D341Med (cell line): Measurements from ENCODE around the gene CABCOCO1.

Experiments used
- DNase-seq: peaks from one replicate; pipeline ENCODE4 v3.0.0; 2012; ENCODE audit warnings: low spot score

The CABCOCO1 gene

DNA sequence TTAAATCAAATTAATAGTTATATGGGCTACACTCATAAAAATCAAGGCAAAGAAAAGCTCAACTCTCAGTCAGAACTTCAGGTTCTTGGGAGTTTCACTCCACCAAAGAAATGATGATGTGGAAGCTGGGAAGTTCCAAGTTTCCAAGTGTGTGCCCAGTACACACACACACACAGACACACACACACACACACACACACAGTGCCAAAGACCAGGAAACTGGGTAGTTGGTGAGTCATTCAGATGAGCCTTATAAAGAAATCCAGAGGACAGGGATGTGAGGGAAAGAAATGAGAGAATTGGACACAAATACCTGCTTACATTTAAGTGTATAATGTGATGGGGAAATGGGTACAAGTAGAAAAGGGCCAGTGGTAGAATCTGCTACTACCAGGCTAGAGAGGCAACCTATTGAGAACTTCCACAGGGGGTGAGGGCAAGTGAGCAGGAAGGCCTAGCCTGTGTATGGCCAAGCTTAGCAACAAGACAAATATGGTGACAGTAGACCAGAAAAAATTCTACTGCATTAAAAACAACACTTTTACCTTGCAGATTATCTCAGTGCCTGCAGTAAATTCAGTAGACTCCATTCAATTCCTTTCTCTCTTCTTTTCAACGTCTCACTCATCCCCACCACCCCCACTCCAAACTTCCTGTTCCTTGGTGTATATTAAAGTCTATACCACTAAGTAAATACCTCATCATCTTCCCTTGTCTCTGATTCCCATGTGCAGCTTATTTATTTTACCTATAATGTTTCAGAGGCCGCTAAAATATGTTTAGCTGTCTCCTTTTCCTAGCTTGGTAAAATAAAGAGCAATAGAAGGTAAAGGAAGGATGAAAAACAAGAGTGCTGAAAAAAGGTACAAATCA lies 95.0 kb downstream of the CABCOCO1 start:
- DNase-seq = no peak

DNA sequence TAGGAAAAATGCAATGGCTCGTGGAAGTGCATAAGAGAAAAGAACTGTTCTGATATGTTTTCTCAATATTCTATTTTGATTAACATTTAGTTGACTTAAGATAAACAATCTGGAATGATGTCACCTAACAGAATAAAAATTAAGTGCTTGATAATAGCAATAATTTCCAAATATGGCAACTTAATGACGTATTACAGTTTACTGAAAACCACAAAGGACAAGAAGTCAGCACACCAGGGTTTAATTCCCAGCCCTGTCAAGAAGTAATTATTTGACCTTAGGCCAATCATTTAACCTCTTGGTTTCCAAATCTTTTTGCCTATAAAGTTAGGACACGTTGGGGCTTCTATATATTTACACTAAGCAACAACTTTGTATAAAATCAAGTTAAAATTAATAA lies 95.7 kb downstream of the CABCOCO1 start:
- DNase-seq = no peak

DNA sequence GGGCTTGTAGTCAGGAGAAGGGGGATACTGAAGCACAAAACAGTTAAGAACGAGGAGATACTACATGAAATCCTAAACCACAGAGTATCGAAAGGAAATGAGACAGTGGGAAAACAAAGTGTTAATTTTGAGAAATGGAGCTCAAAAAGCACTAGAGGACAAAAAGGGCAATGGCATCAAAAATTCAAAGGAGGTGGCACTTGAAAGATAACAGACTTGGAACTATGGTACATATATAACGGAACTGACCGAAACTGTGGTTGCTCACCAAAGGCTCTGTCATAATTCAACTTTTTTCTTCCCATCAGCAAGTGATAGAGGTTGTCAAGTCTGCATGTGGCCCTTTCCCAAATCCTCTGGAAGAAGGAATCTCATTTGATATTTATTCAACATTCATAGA lies 97.0 kb downstream of the CABCOCO1 start:
- DNase-seq = no peak

- DNase-seq = no peak
Observed at GRCh38 chr10:61760943-61761824, 98.5 kb downstream of the CABCOCO1 start.

GRCh38 chr10:61761825-61762217 lies 99.1 kb downstream of the CABCOCO1 start:
- no peak for DNase-seq

DNA sequence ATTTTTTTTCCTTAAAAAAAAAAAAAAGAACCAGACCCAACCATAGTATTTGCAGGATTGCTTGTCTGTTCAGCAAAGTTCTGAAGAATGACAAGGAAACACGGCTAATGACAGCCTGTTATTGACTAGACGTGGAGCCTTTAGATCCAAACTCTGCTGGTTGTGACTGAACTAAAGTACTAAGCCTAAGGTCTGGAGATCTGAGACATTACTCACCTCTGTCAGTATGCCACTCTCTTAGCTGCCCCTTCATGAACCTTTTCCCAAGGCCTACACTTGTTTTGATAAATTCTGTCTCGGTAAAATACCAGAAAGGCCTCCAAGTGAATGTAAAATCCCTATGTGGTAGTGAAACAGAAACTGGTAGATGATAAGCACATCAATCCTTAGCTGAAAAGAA lies 101.0 kb downstream of the CABCOCO1 start:
- DNase-seq = no peak

GRCh38 chr10:61764486-61764885 lies 101.8 kb downstream of the CABCOCO1 start:
- no peak for DNase-seq

DNA sequence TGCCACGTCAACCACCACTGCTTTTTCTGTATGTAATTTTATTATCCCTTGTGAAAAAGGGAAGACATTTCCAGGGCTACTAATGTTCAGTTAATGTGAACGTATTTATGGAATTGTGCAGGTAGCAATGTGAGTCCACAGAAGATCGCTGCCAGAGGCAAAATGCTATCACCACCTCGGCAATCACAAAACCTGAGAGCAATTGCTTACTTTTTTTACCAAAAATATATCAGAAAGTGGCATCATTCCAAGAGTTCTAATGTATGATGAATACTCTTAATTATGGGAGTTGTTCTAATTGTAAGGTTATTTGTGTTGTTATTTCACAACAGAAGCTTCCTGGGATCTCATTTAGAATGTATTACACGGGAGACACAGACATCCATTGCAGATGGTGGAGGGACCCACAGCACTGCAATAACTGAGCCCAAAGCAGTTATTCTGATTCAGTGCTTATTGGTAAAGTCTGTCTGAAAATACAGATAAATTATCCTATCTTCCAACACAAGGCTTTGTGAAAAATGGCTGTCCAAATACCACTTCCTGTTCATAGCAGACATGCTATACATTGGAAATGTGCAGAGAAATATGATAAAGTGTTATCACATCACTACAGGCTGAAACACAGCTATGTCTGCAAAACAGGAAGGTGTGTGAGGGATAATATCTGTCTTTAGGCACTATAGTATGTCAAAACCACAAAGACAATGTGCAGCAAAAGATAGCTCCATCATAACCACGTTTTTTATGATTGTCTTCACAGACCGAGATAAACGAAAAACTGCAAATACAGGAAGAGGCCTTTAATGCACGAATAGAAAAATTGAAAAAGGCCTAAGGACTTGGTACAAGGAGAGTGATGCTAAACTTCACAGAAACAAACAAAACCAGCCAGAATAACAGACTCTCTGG lies 102.7 kb downstream of the CABCOCO1 start:
- no peak for DNase-seq

DNA sequence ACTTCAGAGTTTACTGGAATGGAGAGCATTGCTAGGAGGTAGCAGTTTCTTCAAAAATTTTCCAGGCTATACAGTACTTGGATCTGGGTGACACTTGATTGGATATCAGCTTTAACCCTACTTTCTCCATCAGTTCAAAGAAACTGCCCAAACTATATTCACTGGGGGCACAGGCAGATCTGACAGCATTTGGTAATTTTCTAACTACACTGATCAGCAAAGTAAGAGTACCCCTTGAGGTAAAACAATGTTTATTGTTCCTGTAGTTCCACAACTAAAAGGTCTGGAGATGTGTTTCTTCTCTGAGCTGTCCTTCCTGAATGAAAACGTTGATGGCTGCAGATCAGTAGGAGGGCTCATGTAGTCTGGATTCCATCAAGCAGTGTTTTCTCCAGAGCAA lies 104.2 kb downstream of the CABCOCO1 start:
- no peak for DNase-seq

GRCh38 chr10:61774031-61774430 lies 111.3 kb downstream of the CABCOCO1 start:
- DNase-seq = no peak

GRCh38 chr10:61775111-61775510 lies 112.4 kb downstream of the CABCOCO1 start:
- no peak for DNase-seq

DNA sequence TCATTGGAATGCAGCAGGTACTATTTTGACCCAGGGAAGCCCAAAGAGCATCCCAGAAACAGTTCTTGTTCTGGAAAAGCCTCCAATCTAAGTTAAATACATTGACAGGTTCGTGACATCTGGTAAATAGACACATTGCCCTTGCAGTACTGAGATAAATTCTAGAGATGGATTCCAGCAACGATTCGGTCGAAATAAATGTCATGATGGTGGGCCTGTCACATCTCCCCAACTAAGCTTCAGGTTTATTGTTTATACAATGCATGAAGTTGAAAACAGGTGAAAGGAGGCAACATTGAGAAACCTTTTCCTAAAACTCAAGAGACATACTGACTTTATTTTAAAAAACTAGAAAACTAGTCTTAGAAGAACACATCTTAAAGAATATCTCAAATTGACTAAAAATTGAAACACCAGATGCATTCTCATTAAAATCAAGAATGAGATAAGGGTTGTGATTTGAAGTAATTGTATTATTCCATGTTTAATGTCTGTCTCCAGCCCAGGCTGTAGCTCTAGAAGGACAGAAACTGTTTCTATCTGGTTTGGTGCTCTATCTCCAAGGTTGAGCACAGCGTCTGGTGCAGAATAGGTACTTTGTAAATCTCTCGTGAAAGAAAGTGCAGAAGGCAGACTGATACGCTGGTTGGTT lies 114.0 kb downstream of the CABCOCO1 start:
- DNase-seq = no peak

DNA sequence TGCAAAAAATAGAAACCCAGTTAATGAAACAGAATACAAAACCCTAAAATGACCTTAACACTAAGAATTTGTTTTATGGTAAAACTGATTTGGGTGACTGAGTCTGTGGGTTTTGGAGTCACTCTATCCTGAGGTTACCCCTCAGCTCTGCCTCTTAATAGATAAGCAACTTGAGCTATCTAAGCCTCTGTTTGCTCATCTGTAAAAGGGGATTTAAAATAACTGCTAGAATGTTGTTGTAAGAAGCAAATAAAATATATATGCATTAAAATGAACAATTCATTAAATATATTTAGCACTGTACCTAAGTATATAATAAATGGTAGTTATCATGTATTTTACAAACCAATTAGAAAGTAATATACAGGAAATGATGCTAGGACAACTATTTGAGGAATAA lies 115.4 kb downstream of the CABCOCO1 start:
- DNase-seq = no peak

- DNase-seq = no peak
Observed at GRCh38 chr10:61779276-61779675, 116.5 kb downstream of the CABCOCO1 start.

- DNase-seq = no peak
Observed at GRCh38 chr10:61779950-61780659, 117.4 kb downstream of the CABCOCO1 start.

DNA sequence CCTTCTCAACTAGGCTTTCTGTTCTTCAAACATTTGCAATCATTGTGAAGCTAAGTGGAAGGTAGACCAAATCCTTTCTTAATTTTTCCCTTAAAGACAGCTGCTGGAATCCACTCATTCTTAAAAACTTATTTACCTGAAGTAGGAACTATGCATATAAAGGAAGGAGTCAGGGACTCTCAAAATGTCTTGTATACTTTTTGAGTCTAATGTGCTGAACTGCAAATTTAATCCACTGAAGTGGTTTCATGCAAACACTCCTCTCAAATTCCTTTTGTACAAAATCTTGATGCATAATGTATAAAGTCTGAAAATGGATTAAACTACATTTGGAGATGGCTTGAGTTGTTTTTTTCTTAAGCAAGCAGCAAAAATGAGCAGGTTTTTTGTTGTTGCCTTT lies 118.0 kb downstream of the CABCOCO1 start:
- DNase-seq = no peak

DNA sequence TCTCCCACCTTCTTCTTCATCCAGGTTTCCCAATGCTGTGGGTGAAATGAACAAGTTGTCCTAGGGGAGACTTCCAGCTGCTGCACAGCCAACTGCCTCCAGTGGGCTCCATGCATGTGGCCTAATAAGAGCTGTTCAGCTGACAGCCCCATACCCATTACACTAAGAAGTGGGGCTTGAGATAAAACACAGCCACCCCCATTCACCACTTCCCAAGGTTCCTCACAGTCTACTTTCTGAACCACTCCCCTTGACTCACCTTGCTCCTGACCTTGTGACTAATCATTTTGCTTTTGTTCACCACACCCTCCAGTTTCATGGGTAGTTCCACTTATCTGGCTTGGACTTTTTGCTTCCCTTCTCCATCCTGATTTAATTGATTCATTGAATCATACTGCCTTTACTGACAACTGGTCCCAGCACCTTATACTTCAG lies 119.3 kb downstream of the CABCOCO1 start:
- DNase-seq = no peak

GRCh38 chr10:61784354-61785133 lies 121.8 kb downstream of the CABCOCO1 start:
- DNase-seq = no peak

DNA sequence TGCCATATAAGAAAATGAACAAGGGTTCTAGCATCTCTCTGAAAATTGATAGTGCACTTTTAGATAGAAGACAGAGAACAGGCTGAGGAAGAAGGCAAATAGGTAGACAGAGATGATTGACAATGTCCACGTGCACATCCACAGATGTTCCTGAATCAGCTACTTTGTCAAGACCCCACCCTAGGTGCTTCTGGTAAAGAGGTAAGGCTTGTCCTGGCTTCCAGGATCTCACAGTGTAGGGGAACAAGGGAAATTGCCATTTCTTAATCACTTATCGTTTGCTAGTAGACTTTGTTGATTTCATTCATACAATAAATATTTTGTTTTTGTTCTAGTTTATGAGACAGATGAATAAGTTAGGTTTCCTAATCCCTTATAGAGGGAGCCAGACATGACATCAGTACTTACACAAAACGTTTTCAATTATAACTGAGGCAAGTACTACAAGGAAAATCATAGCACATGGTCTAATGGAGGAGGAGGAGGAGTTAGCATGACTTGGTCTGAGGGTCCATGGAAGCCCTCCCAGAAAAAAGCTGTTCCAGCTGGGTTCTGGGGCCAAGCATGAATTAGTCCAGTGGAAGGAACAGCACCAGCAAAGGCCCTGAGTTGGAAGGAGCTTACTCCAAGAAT lies 122.9 kb downstream of the CABCOCO1 start:
- no peak for DNase-seq

DNA sequence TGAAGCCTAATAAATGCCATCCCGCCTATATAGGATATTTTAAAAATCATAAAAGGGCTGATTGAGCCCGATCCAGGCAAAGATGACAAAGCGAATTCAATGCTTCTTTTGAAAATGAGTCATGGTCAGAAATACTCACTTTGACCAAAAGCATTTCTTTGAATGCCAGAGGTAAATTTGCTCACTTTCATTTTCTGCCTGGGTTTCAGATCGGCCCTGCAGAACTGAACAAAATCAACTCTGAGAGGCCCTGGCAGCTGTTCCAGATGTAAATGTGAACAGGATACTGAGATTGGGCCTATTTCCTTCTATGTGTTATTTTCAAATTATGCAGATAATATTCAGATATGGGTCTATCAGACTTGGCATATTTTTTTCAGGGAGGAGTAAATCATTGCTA lies 124.0 kb downstream of the CABCOCO1 start:
- DNase-seq = no peak
